ENCODE results near the gene CCDC148.
"Not testable (repeated sequence)": the region's sequence is repeated elsewhere in the genome, so short reads cannot be mapped to it uniquely, and the experiment has no call there.

CCDC148 gene

GRCh38 chr2:158357699-158358098, 98.9 kb downstream of the CCDC148 start:
- no peak for TF ChIP-seq CTCF (IDR thresholded peaks at IDR 0.05; ENCODE audit: low read length, missing control alignments)
- DNase-seq (ENCODE audit: low read depth), result no peak

GRCh38 chr2:158357122-158357521, 99.4 kb downstream of the CCDC148 start:
- TF ChIP-seq CTCF (IDR thresholded peaks at IDR 0.05; ENCODE audit: low read length, missing control alignments), result no peak
- H3K4me3 ChIP-seq (replicated peaks; ENCODE audit: low read depth, low read length), result no peak overlapping the region
- DNase-seq (ENCODE audit: low read depth), result no peak

More at GRCh38 chr2:158357699-158358098, 98.9 kb downstream of the CCDC148 start:
- H3K4me3 ChIP-seq (replicated peaks; ENCODE audit: low read depth, low read length), result no peak overlapping the region

DNA sequence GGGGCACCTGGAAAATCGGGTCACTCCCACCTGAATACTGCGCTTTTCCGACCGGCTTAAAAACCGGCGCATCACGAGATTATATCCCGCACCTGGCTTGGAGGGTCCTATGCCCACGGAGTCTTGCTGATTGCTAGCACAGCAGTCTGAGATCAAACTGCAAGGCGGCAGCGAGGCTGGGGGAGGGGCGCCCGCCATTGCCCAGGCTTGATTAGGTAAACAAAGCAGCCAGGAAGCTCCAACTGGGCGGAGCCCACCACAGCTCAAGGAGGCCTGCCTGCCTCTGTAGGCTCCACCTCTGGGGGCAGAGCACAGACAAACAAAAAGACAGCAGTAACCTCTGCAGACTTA, 105.1 kb downstream of the CCDC148 start:
- not testable (repeated sequence) for H3K4me3 ChIP-seq (replicated peaks; ENCODE audit: low read depth, low read length); DNase-seq (ENCODE audit: low read depth)

DNA sequence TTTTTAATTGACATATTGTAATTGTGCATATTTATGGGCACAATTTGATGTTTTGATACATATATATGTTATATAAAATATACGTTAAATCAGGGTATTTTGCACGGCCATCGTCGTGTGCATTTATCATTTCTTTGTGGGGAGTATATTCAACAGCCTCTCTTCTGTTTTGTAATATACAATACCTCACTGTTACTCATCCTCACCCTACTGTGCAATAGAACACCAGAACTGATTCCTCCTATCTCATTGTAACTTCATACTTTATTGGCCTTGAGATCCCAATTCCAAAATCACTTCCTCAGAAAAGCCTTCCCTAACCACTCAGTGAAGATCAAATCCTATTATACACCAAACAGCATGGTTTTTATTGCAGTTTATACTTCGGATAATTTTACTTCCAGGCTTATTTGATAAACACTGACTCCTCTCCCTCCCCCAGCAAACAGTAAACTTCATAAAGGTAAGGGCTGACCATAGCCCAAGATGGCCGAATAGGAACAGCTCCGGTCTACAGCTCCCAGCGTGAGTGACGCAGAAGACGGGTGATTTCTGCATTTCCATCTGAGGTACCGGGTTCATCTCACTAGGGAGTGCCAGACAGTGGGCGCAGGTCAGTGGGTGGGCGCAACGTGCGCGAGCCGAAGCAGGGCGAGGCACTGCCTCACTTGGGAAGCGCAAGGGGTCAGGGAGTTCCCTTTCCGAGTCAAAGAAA, 105.6 kb downstream of the CCDC148 start:
- not testable (repeated sequence) for DNase-seq (ENCODE audit: low read depth); H3K4me3 ChIP-seq (replicated peaks; ENCODE audit: low read depth, low read length)

DNA sequence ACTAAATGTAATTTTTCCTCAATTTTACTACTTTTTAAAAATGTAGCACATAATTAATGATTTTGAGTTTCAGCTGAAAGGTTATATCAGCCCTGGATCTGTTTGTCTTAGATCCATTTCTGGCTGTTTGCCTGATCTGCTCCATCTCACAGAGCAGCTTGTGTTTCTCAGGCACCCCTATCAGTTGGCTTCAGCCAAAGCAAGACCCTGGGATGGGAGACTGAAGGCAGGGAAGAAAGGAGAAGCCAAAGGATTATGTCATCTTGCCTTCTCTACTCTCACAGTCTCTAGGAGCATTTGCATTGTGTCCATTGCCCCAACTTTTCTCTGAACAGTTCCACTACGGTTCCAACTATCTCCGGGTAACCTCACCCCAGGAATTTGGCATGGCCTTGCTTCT, 110.5 kb downstream of the CCDC148 start:
- no peak overlapping the region for H3K4me3 ChIP-seq (replicated peaks; ENCODE audit: low read depth, low read length)
- TF ChIP-seq CTCF (IDR thresholded peaks at IDR 0.05; ENCODE audit: low read length, missing control alignments), result no peak
- no peak for DNase-seq (ENCODE audit: low read depth)

DNA sequence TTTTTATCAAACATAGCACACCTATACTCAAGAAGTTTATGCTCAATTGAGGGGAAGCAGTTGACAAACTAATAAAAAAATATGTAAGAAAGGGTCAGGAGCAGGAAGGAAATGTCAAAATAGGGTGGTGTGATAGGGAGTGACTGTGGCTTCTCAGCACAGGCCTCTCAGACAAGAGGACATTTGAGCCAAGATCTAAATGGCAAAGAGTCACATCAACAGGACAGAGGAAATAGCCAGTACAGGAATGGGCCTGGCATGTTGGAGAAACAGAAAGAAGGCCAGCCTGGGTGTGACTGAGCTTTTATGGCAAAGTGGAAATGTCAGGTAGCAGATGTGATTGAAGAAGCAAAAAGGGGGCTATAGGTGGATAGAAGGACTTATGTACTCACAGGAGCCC, 117.0 kb downstream of the CCDC148 start:
- no peak for DNase-seq (ENCODE audit: low read depth)
- TF ChIP-seq CTCF (IDR thresholded peaks at IDR 0.05; ENCODE audit: low read length, missing control alignments), result no peak
- no peak overlapping the region for H3K4me3 ChIP-seq (replicated peaks; ENCODE audit: low read depth, low read length)

- TF ChIP-seq CTCF (IDR thresholded peaks at IDR 0.05; ENCODE audit: low read length, missing control alignments), result no peak
These were observed 119.5 kb downstream of the CCDC148 start for GRCh38 chr2:158337018-158337417.

DNA sequence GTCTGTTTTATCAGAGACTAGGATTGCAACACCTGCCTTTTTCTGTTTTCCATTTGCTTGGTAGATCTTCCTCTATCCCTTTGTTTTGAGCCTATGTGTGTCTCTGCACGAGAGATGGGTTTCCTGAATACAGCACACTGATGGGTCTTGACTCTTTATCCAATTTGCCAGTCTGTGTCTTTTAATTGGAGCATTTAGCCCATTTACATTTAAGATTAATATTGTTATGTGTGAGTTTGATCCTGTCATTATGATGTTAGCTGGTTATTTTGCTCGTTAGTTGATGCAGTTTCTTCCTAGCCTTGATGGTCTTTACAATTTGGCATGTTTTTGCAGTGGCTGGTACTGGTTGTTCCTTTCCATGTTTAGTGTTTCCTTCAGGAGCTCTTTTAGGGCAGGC, 124.8 kb downstream of the CCDC148 start:
- not testable (repeated sequence) for DNase-seq (ENCODE audit: low read depth)

More at GRCh38 chr2:158337018-158337417, 119.5 kb downstream of the CCDC148 start:
- H3K4me3 ChIP-seq (replicated peaks; ENCODE audit: low read depth, low read length), result no peak overlapping the region
- no peak for DNase-seq (ENCODE audit: low read depth)

More for the DNA sequence above, 124.8 kb downstream of the CCDC148 start:
- not testable (repeated sequence) for H3K4me3 ChIP-seq (replicated peaks; ENCODE audit: low read depth, low read length)

Data from fibroblast of pulmonary artery (primary cell).